ENCODE results near the gene PAQR5.
A peak's percentile ranks its signal among the peaks of the same experiment; 100 is the strongest.

Gene PAQR5

DNA sequence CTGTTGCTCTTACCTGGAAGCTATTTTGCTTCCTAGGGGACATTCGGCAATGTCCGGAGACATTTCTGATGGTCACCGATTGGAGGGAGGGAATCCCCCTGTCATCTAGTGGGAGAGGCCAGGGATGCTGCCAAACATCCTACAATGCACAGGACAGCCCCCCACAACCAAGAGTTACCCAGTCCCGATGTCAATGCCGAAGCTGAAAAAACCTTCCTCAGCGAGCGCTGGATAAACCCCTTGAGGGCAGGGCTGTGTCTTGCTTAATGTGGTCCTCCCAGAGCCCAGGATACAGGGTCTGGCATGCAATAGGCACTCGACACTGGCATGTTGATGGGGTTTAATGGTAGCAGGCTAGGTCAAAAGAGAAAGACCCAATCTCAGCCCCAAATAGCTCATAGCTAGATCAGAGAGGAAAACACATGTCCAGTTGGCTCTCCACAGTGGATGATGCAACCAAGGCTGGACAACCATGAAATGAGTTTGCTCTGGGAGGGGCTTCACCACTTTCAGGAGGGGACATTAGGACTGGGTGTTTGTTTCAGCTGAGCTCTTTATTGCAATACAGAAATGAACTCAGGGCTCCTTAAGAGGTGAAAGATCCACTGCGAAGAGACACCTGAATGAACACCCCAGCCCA lies 16.5 kb upstream of the PAQR5 start:
- DNase-seq (ENCODE audit: low spot score) = no peak
- H3K27ac ChIP-seq = no peak overlapping the region
- TF ChIP-seq, protein P1, sequence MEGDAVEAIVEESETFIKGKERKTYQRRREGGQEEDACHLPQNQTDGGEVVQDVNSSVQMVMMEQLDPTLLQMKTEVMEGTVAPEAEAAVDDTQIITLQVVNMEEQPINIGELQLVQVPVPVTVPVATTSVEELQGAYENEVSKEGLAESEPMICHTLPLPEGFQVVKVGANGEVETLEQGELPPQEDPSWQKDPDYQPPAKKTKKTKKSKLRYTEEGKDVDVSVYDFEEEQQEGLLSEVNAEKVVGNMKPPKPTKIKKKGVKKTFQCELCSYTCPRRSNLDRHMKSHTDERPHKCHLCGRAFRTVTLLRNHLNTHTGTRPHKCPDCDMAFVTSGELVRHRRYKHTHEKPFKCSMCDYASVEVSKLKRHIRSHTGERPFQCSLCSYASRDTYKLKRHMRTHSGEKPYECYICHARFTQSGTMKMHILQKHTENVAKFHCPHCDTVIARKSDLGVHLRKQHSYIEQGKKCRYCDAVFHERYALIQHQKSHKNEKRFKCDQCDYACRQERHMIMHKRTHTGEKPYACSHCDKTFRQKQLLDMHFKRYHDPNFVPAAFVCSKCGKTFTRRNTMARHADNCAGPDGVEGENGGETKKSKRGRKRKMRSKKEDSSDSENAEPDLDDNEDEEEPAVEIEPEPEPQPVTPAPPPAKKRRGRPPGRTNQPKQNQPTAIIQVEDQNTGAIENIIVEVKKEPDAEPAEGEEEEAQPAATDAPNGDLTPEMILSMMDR (conservative IDR thresholded peaks at IDR 0.05; ENCODE audit: low read depth) = no peak
- CTCF ChIA-PET = interaction anchor here (0.6 kb wide), 1 partner anchor 36 kb away, joined by 7 read pairs; no protein-coding TSS in a partner anchor
- POLR2A ChIA-PET (ENCODE audit: low non-redundant PET) = no interaction called here

DNA sequence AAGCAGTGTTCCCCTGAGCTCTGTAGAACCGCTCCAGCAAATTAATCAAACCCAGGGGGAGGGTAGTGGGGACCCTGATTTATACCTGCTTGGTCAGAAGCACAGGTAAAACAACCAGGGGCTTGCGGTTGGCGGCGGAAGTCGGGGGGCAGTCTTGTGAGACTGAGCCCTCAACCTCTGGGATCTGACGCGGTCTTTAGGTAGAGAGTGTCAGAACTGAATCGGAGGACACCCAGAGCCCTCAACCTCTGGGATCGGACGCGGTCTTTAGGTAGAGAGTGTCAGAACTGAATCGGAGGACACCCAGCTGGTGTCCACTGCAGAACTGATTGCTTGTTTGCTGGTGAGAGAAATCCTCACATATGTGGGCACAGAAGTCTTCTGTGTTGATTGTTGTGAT lies 12.9 kb upstream of the PAQR5 start:
- TF ChIP-seq, protein P1 (conservative IDR thresholded peaks at IDR 0.05; ENCODE audit: low read depth) = no peak
- no peak for DNase-seq (ENCODE audit: low spot score)
- CTCF ChIA-PET = interaction anchor here (0.6 kb wide), 1 partner anchor 92 kb away, joined by 4 read pairs; no protein-coding TSS in a partner anchor
- POLR2A ChIA-PET (ENCODE audit: low non-redundant PET) = no interaction called here
- H3K27ac ChIP-seq = no peak overlapping the region

DNA sequence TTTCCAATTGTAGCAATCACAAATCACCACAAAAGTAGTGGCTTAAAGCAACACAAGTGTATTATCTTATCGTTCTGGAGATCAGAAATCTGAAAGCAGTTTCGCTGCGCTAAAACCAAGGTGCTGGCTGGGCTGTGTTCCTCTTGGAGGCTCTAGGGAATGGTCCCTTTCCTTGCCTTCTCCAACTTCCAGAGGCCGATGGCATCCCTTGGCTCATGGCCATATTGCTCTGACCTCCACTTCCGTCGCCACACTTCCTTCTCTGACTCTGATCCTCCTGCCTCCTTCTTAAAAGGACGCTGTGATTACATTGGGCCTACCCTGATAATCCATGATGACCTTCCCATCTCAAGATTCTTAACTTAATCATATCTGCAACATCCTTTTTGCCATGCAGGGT lies 10.7 kb upstream of the PAQR5 start:
- POLR2A ChIA-PET (ENCODE audit: low non-redundant PET) = no interaction called here
- DNase-seq (ENCODE audit: low spot score) = no peak
- CTCF ChIA-PET = no interaction called here
- TF ChIP-seq, protein P1 (conservative IDR thresholded peaks at IDR 0.05; ENCODE audit: low read depth) = no peak
- H3K27ac ChIP-seq = no peak overlapping the region

DNA sequence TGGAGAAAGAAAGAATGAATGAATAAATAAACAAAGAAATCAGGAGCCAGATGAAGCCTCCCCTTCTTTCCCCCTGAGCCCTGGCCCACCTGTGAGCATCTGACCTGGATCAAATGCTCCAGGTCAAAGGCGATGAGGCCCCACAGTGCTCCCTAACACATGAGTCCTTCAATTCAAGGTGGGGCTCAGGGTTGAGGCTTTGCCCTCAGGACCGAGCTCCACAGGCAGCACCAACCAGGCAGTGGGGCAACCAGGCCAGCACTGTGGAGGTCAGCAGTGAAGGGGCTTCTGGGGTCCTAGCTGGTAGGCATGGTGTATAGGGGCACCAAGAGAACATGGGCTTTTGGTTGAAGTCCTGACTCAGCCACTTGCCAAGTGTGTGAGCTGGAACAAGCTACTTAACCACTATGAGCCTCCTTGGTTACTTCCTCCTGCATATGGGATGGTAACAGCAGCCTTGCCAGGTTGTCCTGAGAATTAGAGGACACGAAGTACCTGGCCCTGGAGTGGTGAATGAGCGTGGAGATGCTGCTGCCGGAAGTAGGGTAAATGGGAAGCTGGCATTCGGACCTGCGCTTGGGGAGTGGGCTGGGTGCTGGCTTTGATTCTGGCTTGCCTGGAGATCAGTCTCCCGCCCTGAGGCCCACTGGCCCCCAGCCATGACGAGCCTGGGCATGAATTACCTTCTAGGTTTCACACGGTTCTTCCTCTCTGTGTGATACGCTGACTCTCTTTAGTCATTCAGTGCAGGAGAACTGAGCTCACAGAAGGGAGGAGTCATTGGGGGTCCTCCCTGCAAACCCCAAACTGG lies 10.0 kb upstream of the PAQR5 start:
- DNase-seq (ENCODE audit: low spot score) = no peak
- H3K27ac ChIP-seq = peak overlapping the region; percentile 63
- TF ChIP-seq, protein P1 (conservative IDR thresholded peaks at IDR 0.05; ENCODE audit: low read depth) = no peak
- ChIA-PET CTCF (interaction anchor here (0.7 to 1.0 kb wide), 2 partner anchors 24 to 156 kb away, joined by 3 read pairs; no protein-coding TSS in a partner anchor), POLR2A (ENCODE audit: low non-redundant PET) (no interaction called here)

DNA sequence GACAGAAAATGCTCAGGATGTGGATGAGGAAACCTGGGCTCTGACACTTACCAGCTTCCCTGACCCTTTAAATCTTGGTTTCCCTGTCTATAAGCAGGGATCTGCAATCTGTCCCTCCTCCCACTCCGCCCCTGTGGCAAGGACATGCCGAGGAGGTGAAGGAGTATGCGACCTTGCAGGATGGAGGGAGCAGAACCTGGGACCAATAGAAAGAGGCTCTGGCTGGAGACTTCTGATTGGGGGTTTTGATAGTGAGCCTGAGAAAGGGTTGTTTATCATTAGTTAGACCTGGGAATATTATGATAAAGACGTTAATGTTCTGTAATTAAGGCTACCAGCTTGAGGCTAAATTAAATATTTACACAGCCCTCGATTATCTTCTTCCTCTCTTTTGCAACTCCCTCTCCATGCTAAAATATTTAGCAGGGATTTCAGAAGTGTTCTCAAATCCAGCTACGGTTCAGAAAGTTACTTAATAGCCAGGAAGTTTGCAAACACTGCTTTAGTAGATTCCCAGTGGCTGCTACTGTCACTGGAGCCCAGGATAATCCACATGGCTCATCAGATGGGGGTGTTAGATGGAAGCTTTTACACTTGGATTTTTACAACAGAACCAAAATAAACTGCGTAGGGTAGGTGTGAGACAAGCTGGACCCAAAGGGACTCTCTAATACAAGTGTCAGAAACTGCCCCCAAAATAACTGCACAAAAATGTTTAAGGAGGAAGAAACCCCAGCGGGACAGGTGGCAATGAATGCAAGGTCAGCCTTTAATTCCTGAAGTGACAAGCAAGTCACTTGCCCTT lies 9.2 kb upstream of the PAQR5 start:
- H3K27ac ChIP-seq = peak overlapping the region; percentile 63
- POLR2A ChIA-PET (ENCODE audit: low non-redundant PET) = no interaction called here
- CTCF ChIA-PET = interaction anchor here (0.7 to 1.0 kb wide), 2 partner anchors 25 to 155 kb away, joined by 3 read pairs; no protein-coding TSS in a partner anchor

More for the DNA sequence above, 9.2 kb upstream of the PAQR5 start:
- DNase-seq (ENCODE audit: low spot score) = no peak
- TF ChIP-seq, protein P1 (conservative IDR thresholded peaks at IDR 0.05; ENCODE audit: low read depth) = no peak

Measured in RWPE1 (cell line).